NK-92 treated with Interleukin-12 subunit alpha and Interleukin-12 subunit beta, amount 100 ng/mL, for 24 hours (cell line): ENCODE results near the gene WDFY2.
A peak's percentile ranks its signal among the peaks of the same experiment; 100 is the strongest.

Experiments
- DNase-seq: peaks from one replicate; lab custom pipeline; 2025; lab: John Stamatoyannopoulos, UW

WDFY2 gene

GRCh38 chr13:51707461-51707860 is 123.2 kb downstream of the WDFY2 start:
- no peak for DNase-seq

- no peak for DNase-seq
Observed at GRCh38 chr13:51713807-51714206, 129.5 kb downstream of the WDFY2 start.

GRCh38 chr13:51714663-51715168 is 130.5 kb downstream of the WDFY2 start:
- no peak for DNase-seq

- no peak for DNase-seq
Observed at GRCh38 chr13:51715613-51716012, 131.4 kb downstream of the WDFY2 start.

- no peak for DNase-seq
Observed at GRCh38 chr13:51717786-51718398, 133.6 kb downstream of the WDFY2 start.

GRCh38 chr13:51719394-51719793 is 135.1 kb downstream of the WDFY2 start:
- DNase-seq, result no peak

GRCh38 chr13:51721496-51721895 is 137.2 kb downstream of the WDFY2 start:
- DNase-seq, result no peak

GRCh38 chr13:51723529-51723928 is 139.3 kb downstream of the WDFY2 start:
- DNase-seq, result no peak

- no peak for DNase-seq
Observed at GRCh38 chr13:51724721-51725120, 140.5 kb downstream of the WDFY2 start.

GRCh38 chr13:51726446-51727193 is 142.4 kb downstream of the WDFY2 start:
- no peak for DNase-seq

- DNase-seq, result no peak
Observed at GRCh38 chr13:51727634-51728274, 143.5 kb downstream of the WDFY2 start.

GRCh38 chr13:51728275-51728673 is 144.0 kb downstream of the WDFY2 start:
- DNase-seq, result no peak

GRCh38 chr13:51728972-51729371 is 144.7 kb downstream of the WDFY2 start:
- no peak for DNase-seq

GRCh38 chr13:51729866-51730553 is 145.7 kb downstream of the WDFY2 start:
- peak; percentile 9 for DNase-seq

GRCh38 chr13:51730927-51731326 is 146.7 kb downstream of the WDFY2 start:
- DNase-seq, result no peak

- no peak for DNase-seq
Observed at GRCh38 chr13:51731759-51732158, 147.5 kb downstream of the WDFY2 start.

GRCh38 chr13:51733374-51734298 is 149.4 kb downstream of the WDFY2 start:
- no peak for DNase-seq

- no peak for DNase-seq
Observed at GRCh38 chr13:51734786-51735185, 150.5 kb downstream of the WDFY2 start.

GRCh38 chr13:51737609-51738008 is 153.3 kb downstream of the WDFY2 start:
- no peak for DNase-seq

- DNase-seq, result no peak
Observed at GRCh38 chr13:51738226-51738905, 154.1 kb downstream of the WDFY2 start.
